Measurements from ENCODE around the gene KLHL29.
"Not testable (repeated sequence)": the region's sequence is repeated elsewhere in the genome, so short reads cannot be mapped to it uniquely, and the experiment has no call there.

KLHL29 gene

DNA sequence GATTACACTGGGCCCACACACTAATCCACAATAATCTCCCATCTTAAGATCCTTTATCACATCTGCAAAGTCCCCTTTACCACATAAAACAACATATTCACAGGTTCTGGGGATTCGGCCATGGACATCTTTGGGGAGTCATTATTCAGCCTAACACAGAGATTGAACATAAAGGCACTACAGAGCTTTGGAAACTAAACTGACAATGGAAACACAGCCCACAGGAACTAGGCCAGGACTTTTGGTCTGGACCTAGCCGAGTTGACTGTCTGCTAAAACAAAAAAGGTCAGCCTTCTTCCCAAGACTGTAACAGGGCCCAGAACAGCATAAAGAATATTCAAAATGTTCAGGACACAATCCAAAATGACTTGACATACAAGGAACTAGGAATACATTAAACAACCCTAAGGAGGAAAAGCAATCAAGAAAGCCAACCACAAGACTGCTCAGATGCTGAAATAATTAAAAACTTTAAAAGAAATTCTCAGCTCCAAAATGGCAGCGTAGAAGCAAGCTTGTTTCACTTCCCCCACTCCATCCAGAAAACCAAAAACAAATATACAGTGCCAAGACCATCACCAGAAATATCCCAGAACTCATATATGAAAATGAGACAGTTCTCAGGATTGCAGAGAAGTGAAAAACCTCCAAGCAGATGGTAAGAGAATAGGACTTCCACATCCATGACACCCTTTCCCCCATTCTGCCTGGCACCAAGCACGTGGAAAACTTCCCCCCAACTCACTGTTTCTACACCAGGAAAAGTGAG is 334.1 kb downstream of the KLHL29 start:
- H3K4me3 ChIP-seq (ENCODE audit: low read depth, low read length) = no peak overlapping the region
- DNase-seq (ENCODE audit: low read depth) = no peak
- TF ChIP-seq CTCF (IDR thresholded peaks at IDR 0.05; ENCODE audit: low read depth, low read length, missing control alignments) = no peak

GRCh38 chr2:23719716-23720115 is 334.7 kb downstream of the KLHL29 start:
- H3K4me3 ChIP-seq (ENCODE audit: low read depth, low read length) = no peak overlapping the region
- no peak for TF ChIP-seq CTCF (IDR thresholded peaks at IDR 0.05; ENCODE audit: low read depth, low read length, missing control alignments)
- DNase-seq (ENCODE audit: low read depth) = no peak

GRCh38 chr2:23720705-23721453 is 335.9 kb downstream of the KLHL29 start:
- TF ChIP-seq CTCF (IDR thresholded peaks at IDR 0.05; ENCODE audit: low read depth, low read length, missing control alignments) = no peak
- no peak overlapping the region for H3K4me3 ChIP-seq (ENCODE audit: low read depth, low read length)
- DNase-seq (ENCODE audit: low read depth) = no peak

DNA sequence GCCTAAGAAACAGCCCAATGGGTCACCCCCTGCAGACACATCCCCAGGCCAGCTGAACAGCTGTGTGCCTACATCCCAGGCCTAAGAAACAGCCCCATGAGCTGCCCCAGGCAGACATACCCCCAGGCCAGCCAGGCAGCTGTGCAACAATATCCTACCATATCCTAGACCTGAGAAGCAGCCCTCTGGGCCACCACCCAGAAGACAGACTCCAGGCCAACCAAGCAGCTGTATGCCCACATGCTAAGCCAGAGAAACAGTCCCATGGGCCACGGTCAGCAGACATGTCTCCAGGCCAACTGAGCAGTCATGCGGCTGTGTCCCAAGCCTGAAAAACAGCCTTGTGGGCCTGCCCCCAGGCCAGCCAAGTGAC is 336.5 kb downstream of the KLHL29 start:
- no peak for DNase-seq (ENCODE audit: low read depth)
- TF ChIP-seq CTCF (IDR thresholded peaks at IDR 0.05; ENCODE audit: low read depth, low read length, missing control alignments) = no peak
- no peak overlapping the region for H3K4me3 ChIP-seq (ENCODE audit: low read depth, low read length)

DNA sequence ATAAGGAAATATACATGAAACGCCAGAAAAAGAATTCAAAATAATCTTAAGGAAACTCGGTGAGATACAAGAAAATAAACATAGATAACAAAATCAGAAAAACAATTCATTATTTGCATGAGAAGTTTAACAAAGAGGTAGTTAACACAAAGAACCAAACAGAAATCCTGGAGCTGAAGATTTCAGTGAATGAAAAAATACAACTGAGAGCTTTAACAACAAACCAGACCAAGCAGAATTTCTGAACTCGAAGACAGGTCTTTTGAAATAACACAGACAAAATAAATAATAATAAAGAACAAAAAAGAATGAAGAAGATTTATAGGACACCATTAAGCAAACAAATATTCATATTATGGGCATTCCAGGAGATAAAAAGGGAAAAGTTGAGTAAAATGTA is 337.3 kb downstream of the KLHL29 start:
- TF ChIP-seq CTCF (IDR thresholded peaks at IDR 0.05; ENCODE audit: low read depth, low read length, missing control alignments) = no peak
- no peak for DNase-seq (ENCODE audit: low read depth)
- H3K4me3 ChIP-seq (ENCODE audit: low read depth, low read length) = no peak overlapping the region

DNA sequence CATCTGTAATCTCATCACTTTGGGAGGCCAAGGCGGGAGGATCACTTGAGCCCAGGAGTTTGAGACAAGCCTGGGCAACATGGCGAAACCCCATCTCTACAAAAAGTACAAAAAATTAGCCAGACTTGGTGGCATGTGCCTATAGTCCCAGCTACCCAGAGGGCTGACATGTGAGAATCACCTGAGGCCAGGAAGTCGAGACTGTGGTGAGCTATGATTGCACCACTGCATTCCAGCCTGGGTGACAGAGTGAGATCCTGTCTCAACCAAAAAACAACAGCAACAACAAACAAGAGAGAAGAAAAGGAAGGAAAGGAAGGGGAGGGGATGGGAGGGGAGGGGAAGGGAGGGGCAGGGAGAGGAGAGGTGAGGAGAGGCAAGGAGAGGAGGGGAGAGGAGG is 338.1 kb downstream of the KLHL29 start:
- not testable (repeated sequence) for H3K4me3 ChIP-seq (ENCODE audit: low read depth, low read length); DNase-seq (ENCODE audit: low read depth)

- no peak overlapping the region for H3K4me3 ChIP-seq (ENCODE audit: low read depth, low read length)
- DNase-seq (ENCODE audit: low read depth) = no peak
- TF ChIP-seq CTCF (IDR thresholded peaks at IDR 0.05; ENCODE audit: low read depth, low read length, missing control alignments) = no peak
Observed at GRCh38 chr2:23734416-23734815, 349.4 kb downstream of the KLHL29 start.

GRCh38 chr2:23736783-23737182 is 351.8 kb downstream of the KLHL29 start:
- not testable (repeated sequence) for DNase-seq (ENCODE audit: low read depth); H3K4me3 ChIP-seq (ENCODE audit: low read depth, low read length)
